Measurements from ENCODE around the gene BTBD2. TPM values are rescaled to one million over a fixed set of nuclear protein-coding genes. Genes with fewer than 3 reads are reported as not detected.

Gene BTBD2
- total and polyA plus RNA-seq, 4 donors: 7.4 to 25.1 (median 20.2) TPM

- TF ChIP-seq CTCF (IDR thresholded peaks at IDR 0.05; ENCODE audit: low read depth, low read length, missing input control) (no peak), TAF1 (conservative IDR thresholded peaks at IDR 0.05) (no peak), ATF3 (IDR thresholded peaks at IDR 0.05) (no peak), FOXA2 (IDR thresholded peaks at IDR 0.05) (no peak)
Observed at GRCh38 chr19:1979642-1980041, 35.9 kb downstream of the BTBD2 start (continued).

GRCh38 chr19:1979017-1979416, 36.5 kb downstream of the BTBD2 start:
- WGBS: 98% methylated on average over 43 of the region's 43 CpGs
- H3K36me3 ChIP-seq (ENCODE audit: control insufficient read depth in 4 of 4, insufficient read depth in 3 of 4, low read depth in 1 of 4, low read length in 3 of 4): peaks cover 5 to 47% (median 21%) of the 10 kb centered on the region in 4 donors

GRCh38 chr19:1978346-1978894, 37.1 kb downstream of the BTBD2 start:
- H3K9me3 ChIP-seq (ENCODE audit: control insufficient read depth in 4 of 4, low read length in 3 of 4): no peaks in the 10 kb centered on the region

More at GRCh38 chr19:1979017-1979416, 36.5 kb downstream of the BTBD2 start:
- Histone ChIP-seq H3K9ac (ENCODE audit: low read depth in 1 of 2, low read length in 2 of 2) (no peak overlapping the region), H3K27ac (ENCODE audit: low read depth in 1 of 2, low read length in 2 of 2) (no peak overlapping the region), H3K27me3 (ENCODE audit: control insufficient read depth in 4 of 4, insufficient read depth in 4 of 4, low read length in 3 of 4) (no peaks in the 10 kb centered on the region), H3K9me3 (ENCODE audit: control insufficient read depth in 4 of 4, low read length in 3 of 4) (no peaks in the 10 kb centered on the region), H3K4me1 (ENCODE audit: control insufficient read depth in 4 of 4, insufficient read depth in 4 of 4, low read length in 3 of 4) (no peaks in the 10 kb centered on the region), H3K4me3 (ENCODE audit: low read depth in 1 of 3, low read length in 3 of 3) (no peak overlapping the region)
- TF ChIP-seq HNF4G (IDR thresholded peaks at IDR 0.05) (no peak), TAF1 (conservative IDR thresholded peaks at IDR 0.05) (no peak), GABPA (IDR thresholded peaks at IDR 0.05 in 1 of 2, conservative IDR thresholded peaks at IDR 0.05 in 1 of 2) (no peak), FOXA2 (IDR thresholded peaks at IDR 0.05) (no peak), RAD21 (IDR thresholded peaks at IDR 0.05) (no peak)
- no peak for DNase-seq (ENCODE audit: low spot score)

GRCh38 chr19:1977120-1977519, 38.4 kb downstream of the BTBD2 start:
- Histone ChIP-seq H3K27me3 (ENCODE audit: control insufficient read depth in 4 of 4, insufficient read depth in 4 of 4, low read length in 3 of 4) (no peaks in the 10 kb centered on the region), H3K27ac (ENCODE audit: low read depth in 1 of 2, low read length in 2 of 2) (no peak overlapping the region), H3K9me3 (ENCODE audit: control insufficient read depth in 4 of 4, low read length in 3 of 4) (no peaks in the 10 kb centered on the region), H3K36me3 (ENCODE audit: control insufficient read depth in 4 of 4, insufficient read depth in 3 of 4, low read depth in 1 of 4, low read length in 3 of 4) (peaks cover 5 to 47% (median 19%) of the 10 kb centered on the region in 4 donors), H3K4me1 (ENCODE audit: control insufficient read depth in 4 of 4, insufficient read depth in 4 of 4, low read length in 3 of 4) (no peaks in the 10 kb centered on the region), H3K4me3 (ENCODE audit: low read depth in 1 of 3, low read length in 3 of 3) (no peak overlapping the region), H3K9ac (ENCODE audit: low read depth in 1 of 2, low read length in 2 of 2) (no peak overlapping the region)
- 95% methylated on average over 15 of the region's 15 CpGs for WGBS
- DNase-seq (ENCODE audit: low spot score): no peak
- TF ChIP-seq REST (IDR thresholded peaks at IDR 0.05): no peak
- no peak for TF ChIP-seq GABPA (IDR thresholded peaks at IDR 0.05 in 1 of 2, conservative IDR thresholded peaks at IDR 0.05 in 1 of 2)
- no peak for TF ChIP-seq RXRA (IDR thresholded peaks at IDR 0.05)
- TF ChIP-seq SP1 (IDR thresholded peaks at IDR 0.05): no peak
- no peak for TF ChIP-seq ZBTB33 (IDR thresholded peaks at IDR 0.05)
- no peak for TF ChIP-seq JUND (IDR thresholded peaks at IDR 0.05)
- no peak for TF ChIP-seq FOXA1 (IDR thresholded peaks at IDR 0.05)
- no peak for TF ChIP-seq CTCF (IDR thresholded peaks at IDR 0.05; ENCODE audit: low read depth, low read length, missing input control)
- no peak for TF ChIP-seq FOXA2 (IDR thresholded peaks at IDR 0.05)
- no peak for TF ChIP-seq MAX (IDR thresholded peaks at IDR 0.05)
- no peak for TF ChIP-seq NR2F2 (IDR thresholded peaks at IDR 0.05)

More at GRCh38 chr19:1978346-1978894, 37.1 kb downstream of the BTBD2 start:
- H3K4me1 ChIP-seq (ENCODE audit: control insufficient read depth in 4 of 4, insufficient read depth in 4 of 4, low read length in 3 of 4): no peaks in the 10 kb centered on the region
- H3K36me3 ChIP-seq (ENCODE audit: control insufficient read depth in 4 of 4, insufficient read depth in 3 of 4, low read depth in 1 of 4, low read length in 3 of 4): peaks cover 5 to 47% (median 21%) of the 10 kb centered on the region in 4 donors
- no peak overlapping the region for H3K27ac ChIP-seq (ENCODE audit: low read depth in 1 of 2, low read length in 2 of 2)
- TF ChIP-seq HNF4G (IDR thresholded peaks at IDR 0.05) (no peak), YY1 (IDR thresholded peaks at IDR 0.05) (no peak)
- no peak overlapping the region for H3K9ac ChIP-seq (ENCODE audit: low read depth in 1 of 2, low read length in 2 of 2)
- no peak overlapping the region for H3K4me3 ChIP-seq (ENCODE audit: low read depth in 1 of 3, low read length in 3 of 3)
- 97% methylated on average over 51 of the region's 51 CpGs for WGBS
- no peak for DNase-seq (ENCODE audit: low spot score)
- no peaks in the 10 kb centered on the region for H3K27me3 ChIP-seq (ENCODE audit: control insufficient read depth in 4 of 4, insufficient read depth in 4 of 4, low read length in 3 of 4)

Data from liver (tissue), 9 donors.